ENCODE results near the gene PLCD3.

DNA sequence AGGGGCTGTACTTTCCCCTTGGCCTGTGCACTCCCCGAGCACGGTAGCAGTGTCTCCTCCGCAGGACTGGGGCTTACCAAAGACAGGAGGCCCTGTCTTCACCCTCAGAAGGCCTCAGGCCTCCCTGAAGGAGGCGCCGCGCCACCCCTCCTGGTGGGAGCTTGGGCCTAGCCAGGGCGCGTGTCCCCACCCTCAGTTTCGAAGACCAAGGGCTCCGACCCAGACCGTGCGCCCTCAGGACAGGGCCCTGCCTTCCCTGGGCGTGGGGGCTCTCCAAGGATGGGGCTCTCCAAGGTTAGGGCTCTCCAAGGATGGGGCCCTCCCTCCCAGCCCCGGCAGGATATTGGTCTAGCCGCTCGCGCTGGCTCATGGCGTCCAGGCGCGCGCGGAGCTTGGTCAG is 11.8 kb downstream of the PLCD3 start:
- TF ChIP-seq, protein P1, sequence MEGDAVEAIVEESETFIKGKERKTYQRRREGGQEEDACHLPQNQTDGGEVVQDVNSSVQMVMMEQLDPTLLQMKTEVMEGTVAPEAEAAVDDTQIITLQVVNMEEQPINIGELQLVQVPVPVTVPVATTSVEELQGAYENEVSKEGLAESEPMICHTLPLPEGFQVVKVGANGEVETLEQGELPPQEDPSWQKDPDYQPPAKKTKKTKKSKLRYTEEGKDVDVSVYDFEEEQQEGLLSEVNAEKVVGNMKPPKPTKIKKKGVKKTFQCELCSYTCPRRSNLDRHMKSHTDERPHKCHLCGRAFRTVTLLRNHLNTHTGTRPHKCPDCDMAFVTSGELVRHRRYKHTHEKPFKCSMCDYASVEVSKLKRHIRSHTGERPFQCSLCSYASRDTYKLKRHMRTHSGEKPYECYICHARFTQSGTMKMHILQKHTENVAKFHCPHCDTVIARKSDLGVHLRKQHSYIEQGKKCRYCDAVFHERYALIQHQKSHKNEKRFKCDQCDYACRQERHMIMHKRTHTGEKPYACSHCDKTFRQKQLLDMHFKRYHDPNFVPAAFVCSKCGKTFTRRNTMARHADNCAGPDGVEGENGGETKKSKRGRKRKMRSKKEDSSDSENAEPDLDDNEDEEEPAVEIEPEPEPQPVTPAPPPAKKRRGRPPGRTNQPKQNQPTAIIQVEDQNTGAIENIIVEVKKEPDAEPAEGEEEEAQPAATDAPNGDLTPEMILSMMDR (IDR thresholded peaks at IDR 0.05), result no peak
- TF ChIP-seq POLR2AphosphoS5 (IDR thresholded peaks at IDR 0.05), result no peak

Data from gastroesophageal sphincter (tissue), 3 donors.